Endothelial cell of umbilical vein (primary cell): ENCODE measurements around the gene THRSP. TPM values are rescaled to one million over a fixed set of nuclear protein-coding genes. Genes with fewer than 3 reads are reported as not detected.

Experiments used
- BruUV-seq: library from RNA; stranded (reverse); fragments of 400-500 nt; replicated peaks from 2 replicates; lab custom pipeline; 2021; lab: Mats Ljungman, UMichigan
- CTCF ChIA-PET: fragments of 300-600, 350-600 bp; sonication (Branson Sonifier 250); formaldehyde crosslinking; loops from one replicate; lab custom pipeline; 2021; ENCODE audit warnings: antibody characterized with exemption, inconsistent platforms; lab: Charles Lee
- POLR2A ChIA-PET: fragments of 300-600, 350-600 bp; sonication (Branson Sonifier 250); formaldehyde crosslinking; loops from one replicate; lab custom pipeline; 2021; ENCODE audit warnings: antibody characterized with exemption, inconsistent platforms; lab: Charles Lee
- DNase-seq: peaks from one replicate; pipeline ENCODE4 v3.0.0-alpha.2; 2011; ENCODE audit warnings: low read depth, low spot score
- FAIRE-seq: peaks from 2 replicates; lab custom pipeline; 2011; peaks lifted over from hg19 to GRCh38; lab: Jason Lieb, UNC
- H2AFZ ChIP-seq: 2 replicates; pipeline ENCODE4 v1.6.0; 2012; ENCODE audit warnings: low read depth, low read length, control low read depth, inconsistent platforms
- H3K27ac ChIP-seq: 2 replicates; pipeline ENCODE4 v1.5.1; 2011; ENCODE audit warnings: low read depth, mild to moderate bottlenecking, control low read depth, low read length, moderate library complexity; ENCODE audit not compliant: insufficient read depth
- H3K27me3 ChIP-seq, 2 experiments: 2 replicates each; pipeline versions ENCODE4 v1.6.0 to v1.6.1; 2011; ENCODE audit warnings: low read length in 2 of 2, mixed read lengths in 1 of 2; ENCODE audit not compliant: control insufficient read depth in 2 of 2, insufficient read depth in 2 of 2
- H3K36me3 ChIP-seq, 2 experiments: 2 replicates in 1 of 2; 3 replicates in 1 of 2; pipeline ENCODE4 v1.5.1; 2011; ENCODE audit warnings: low read length in 2 of 2, mild to moderate bottlenecking in 1 of 2, moderate library complexity in 1 of 2; ENCODE audit not compliant: control insufficient read depth in 2 of 2, insufficient read depth in 2 of 2; ENCODE audit errors: extremely low read depth in 1 of 2
- H3K4me1 ChIP-seq: 3 replicates; pipeline ENCODE4 v1.5.1; 2011; ENCODE audit warnings: mild to moderate bottlenecking, low read length; ENCODE audit not compliant: control insufficient read depth, insufficient read depth; ENCODE audit errors: extremely low read depth
- H3K4me2 ChIP-seq: 2 replicates; pipeline ENCODE4 v1.6.1; 2011; ENCODE audit warnings: low read length, control low read depth, mixed read lengths; ENCODE audit not compliant: insufficient read depth
- H3K4me3 ChIP-seq, 3 experiments: fragments of 200-600 bp in 1 of 3; sonication (generic), shearing (Covaris generic) in 1 of 3; replicated peaks in 1 of 3; 2 replicates each; pipeline ENCODE4 v1.5.1; 2011 to 2016; ENCODE audit warnings: control low read depth in 3 of 3, low read length in 3 of 3, mild to moderate bottlenecking in 2 of 3, inconsistent platforms in 1 of 3, low read depth in 1 of 3, moderate library complexity in 1 of 3; ENCODE audit not compliant: insufficient read depth in 1 of 3
- H3K79me2 ChIP-seq: 2 replicates; pipeline ENCODE4 v1.6.0; 2012; ENCODE audit warnings: low read length, inconsistent platforms; ENCODE audit not compliant: control insufficient read depth, insufficient read depth
- H3K9ac ChIP-seq: replicated peaks from 2 replicates; pipeline ENCODE3; 2011; ENCODE audit warnings: low read length, control low read depth; ENCODE audit not compliant: insufficient read depth; ENCODE audit errors: extremely low read depth
- H3K9me1 ChIP-seq: replicated peaks from 3 replicates; pipeline ENCODE4 v1.6.0; 2011; ENCODE audit warnings: mild to moderate bottlenecking, low read length; ENCODE audit not compliant: control insufficient read depth, insufficient read depth; ENCODE audit errors: extremely low read depth
- H3K9me3 ChIP-seq: replicated peaks from 2 replicates; pipeline ENCODE4 v1.5.1; 2012; ENCODE audit warnings: low read length, inconsistent platforms; ENCODE audit not compliant: control insufficient read depth, insufficient read depth
- H4K20me1 ChIP-seq: replicated peaks from 2 replicates; pipeline ENCODE3; 2011; ENCODE audit warnings: mild to moderate bottlenecking, low read length; ENCODE audit not compliant: control insufficient read depth, insufficient read depth; ENCODE audit errors: extremely low read depth
- CTCF ChIP-seq, 2 donors: IDR thresholded peaks; 1 replicate in 1 of 2; 2 replicates in 1 of 2; pipeline ENCODE4 v1.5.1; 2011; ENCODE audit warnings: low read length in 2 of 2, mild to moderate bottlenecking in 2 of 2, moderate library complexity in 2 of 2, control low read depth in 1 of 2, inconsistent platforms in 1 of 2, low read depth in 1 of 2; ENCODE audit not compliant: insufficient read depth in 1 of 2; ENCODE audit errors: extremely low read depth in 1 of 2
- EZH2 ChIP-seq: IDR thresholded peaks from 2 replicates; pipeline ENCODE4 v1.6.1; 2012; ENCODE audit warnings: borderline replicate concordance, low read depth, mild to moderate bottlenecking, moderate library complexity, low read length, inconsistent platforms; ENCODE audit not compliant: severe bottlenecking
- FOS ChIP-seq: IDR thresholded peaks from 2 replicates; pipeline ENCODE4 v1.6.1; 2011; ENCODE audit warnings: mild to moderate bottlenecking, low read length, moderate library complexity, borderline replicate concordance; ENCODE audit not compliant: insufficient read depth
- GATA2 ChIP-seq: IDR thresholded peaks from 2 replicates; pipeline ENCODE4 v1.7.0; 2011; ENCODE audit warnings: low read depth, mild to moderate bottlenecking, moderate library complexity, mixed read lengths, low read length; ENCODE audit not compliant: insufficient read length, insufficient read depth
- JUN ChIP-seq: IDR thresholded peaks from 2 replicates; pipeline ENCODE4 v1.6.1; 2011; ENCODE audit warnings: borderline replicate concordance, low read depth; ENCODE audit not compliant: insufficient read length, insufficient read depth
- MAX ChIP-seq: IDR thresholded peaks from 2 replicates; pipeline ENCODE4 v1.6.1; 2011; ENCODE audit not compliant: insufficient read depth, insufficient read length
- MYC ChIP-seq: IDR thresholded peaks from one replicate; pipeline ENCODE4 v1.6.1; 2011; ENCODE audit warnings: mild to moderate bottlenecking, low read depth, low read length
- POLR2A ChIP-seq: IDR thresholded peaks from 2 replicates; pipeline ENCODE4 v1.6.1; 2012; ENCODE audit warnings: low read depth, mild to moderate bottlenecking, control low read depth, low read length
- POLR2AphosphoS5 ChIP-seq: IDR thresholded peaks from 2 replicates; pipeline ENCODE4 v1.6.1; 2012; ENCODE audit warnings: low read depth, mild to moderate bottlenecking, control low read depth, low read length, moderate library complexity; ENCODE audit not compliant: insufficient read depth
- dilution Hi-C: fragments of 300-500 bp; cut with MboI; formaldehyde crosslinking; loops from one replicate; pipeline ENCODE4 v1.15.0; 2019; ENCODE audit warnings: low sequenced_read_pairs; ENCODE audit not compliant: extremely low pct_ligation_motif_present
- intact Hi-C: fragments of 100-400 bp; cut with micrococcal nuclease; formaldehyde crosslinking; loops from one replicate; pipeline ENCODE4 v1.10.0; 2022
- polyA plus RNA-seq, 4 experiments: library from polyadenylated mRNA; depleted of rRNA in 3 of 4; stranded (reverse) in 3 of 4; unstranded in 1 of 4; fragments of >200 nt; gene quantifications; 2 replicates each; pipeline versions ENCODE4 v1.2.1 to v1.2.3, GENCODE V29; 2011 to 2012; ENCODE audit warnings: missing spikeins in 1 of 4
- total RNA-seq: library from RNA; stranded (reverse); gene quantifications from 2 replicates; pipeline ENCODE4 v1.2.3, GENCODE V29; 2021

The THRSP gene
- total and polyA plus RNA-seq, 2 donors (not counting 3 experiments of a cell fraction or from before 2014, with no cell fraction given), result not detected

GRCh38 chr11:78041843-78042440 lies 21.7 kb upstream of the THRSP start:
- Histone ChIP-seq H3K4me1 (peaks cover 26% of the 10 kb centered on the region), H3K9me1 (no peaks in the 10 kb centered on the region), H3K27me3 (no peaks in the 10 kb centered on the region), H3K27ac (no peak overlapping the region), H3K9me3 (no peaks in the 10 kb centered on the region), H3K79me2 (no peaks in the 10 kb centered on the region), H3K4me3 (no peak overlapping the region), H3K4me2 (no peak overlapping the region), H3K36me3 (no peaks in the 10 kb centered on the region), H3K9ac (no peak overlapping the region), H4K20me1 (no peaks in the 10 kb centered on the region), H2AFZ (no peak overlapping the region)
- FAIRE-seq (no peak), DNase-seq (no peak)
- BruUV-seq, result no TSS peak
- ChIA-PET POLR2A (no interaction called here), CTCF (interaction anchor here (4.9 kb wide), 1 partner anchor 10 kb away, joined by 34 read pairs; no protein-coding TSS in a partner anchor)
- intact Hi-C loops, result no loop called here
- TF ChIP-seq MAX (no peak), POLR2AphosphoS5 (no peak), CTCF (IDR thresholded peaks at IDR 0.05; ENCODE audit: extremely low read depth in 1 of 2, insufficient read depth in 1 of 2, low read depth in 1 of 2, low read length in 2 of 2) (no peak), EZH2 (no peak), MYC (no peak), GATA2 (no peak), FOS (no peak), POLR2A (no peak), JUN (no peak)
- dilution Hi-C loops, result no loop called here
